Aorta (tissue), 5 donors: ENCODE data around the gene PIN4. TPM values are rescaled to one million over a fixed set of nuclear protein-coding genes. Genes with fewer than 3 reads are reported as not detected.
A peak's percentile ranks its signal among the peaks of the same experiment; 100 is the strongest.

Experiments used
- ATAC-seq: fragments of 200-7000 bp; cut with Tn5 transposase; one replicate; pipeline ENCODE4 v1.9.1; 2022; ENCODE audit warnings: moderate library complexity; ENCODE audit not compliant: low FRiP score
- DNase-seq, 2 donors: peaks; one replicate each; pipeline ENCODE4 v3.0.0-alpha.2; 2020
- H3K27ac ChIP-seq, 2 donors: one replicate each; pipeline ENCODE4 v1.5.1; 2013; ENCODE audit warnings: low read length in 2 of 2, mild to moderate bottlenecking in 2 of 2, moderate library complexity in 2 of 2, control low read depth in 1 of 2, inconsistent platforms in 1 of 2, low read depth in 1 of 2
- H3K27me3 ChIP-seq, 2 donors: one replicate each; pipeline ENCODE4 v1.6.1; 2013; ENCODE audit warnings: control low read depth in 1 of 2, low read length in 1 of 2, mild to moderate bottlenecking in 1 of 2, moderate library complexity in 1 of 2; ENCODE audit not compliant: insufficient read depth in 2 of 2, control insufficient read depth in 1 of 2
- H3K36me3 ChIP-seq, 2 donors: one replicate each; pipeline ENCODE4 v1.6.1; 2013; ENCODE audit warnings: control low read depth in 1 of 2, low read length in 1 of 2, mild to moderate bottlenecking in 1 of 2; ENCODE audit not compliant: insufficient read depth in 2 of 2, control insufficient read depth in 1 of 2
- H3K4me1 ChIP-seq, 2 donors: one replicate each; pipeline ENCODE4 v1.6.1; 2013; ENCODE audit warnings: low read length in 2 of 2, control low read depth in 1 of 2, mild to moderate bottlenecking in 1 of 2, moderate library complexity in 1 of 2; ENCODE audit not compliant: insufficient read depth in 2 of 2, control insufficient read depth in 1 of 2
- H3K4me3 ChIP-seq, 2 donors: one replicate each; pipeline ENCODE4 v1.5.1; 2013; ENCODE audit warnings: low read length in 2 of 2, control low read depth in 1 of 2, mild to moderate bottlenecking in 1 of 2
- H3K9me3 ChIP-seq: one replicate; pipeline ENCODE4 v1.6.1; 2013; ENCODE audit warnings: mild to moderate bottlenecking, low read length; ENCODE audit not compliant: control insufficient read depth
- WGBS, 2 donors: extraction: QIAGEN DNeasy Blood & Tissue Kit; methylation state at CpG; one replicate each; pipeline ENCODE4 v1.1.7; 2013; 5-methylcytosine and 5-hydroxymethylcytosine counted together
- intact Hi-C, 2 donors: fragments of 100-400 bp; cut with DNase I; formaldehyde crosslinking; loops; one replicate each; pipeline versions ENCODE4 v1.14.2 to v1.15.0; 2022
- long read RNA-seq, 2 donors: library from polyadenylated mRNA; unstranded; transcript quantifications; one replicate each; pipeline ENCODE4 v2.0.0, GENCODE V29; 2020 to 2021
- polyA plus RNA-seq, 2 donors: library from polyadenylated mRNA; stranded (reverse); fragments of 200-250 nt; gene quantifications; one replicate each; pipeline ENCODE4 v1.2.3, GENCODE V29; 2013
- total RNA-seq, 2 donors: library from RNA; stranded (reverse); fragmentation: NEBNext Ultra II Directional; extraction: Animal tissue kit (Norgen Biotek cat#: 25700); gene quantifications; one replicate each; pipeline ENCODE4 v1.2.1, GENCODE V29; 2021
- donor health status: healthy with polysubstance abuse.
- donor health status: Bipolar disorder and iron deficiency.
- donor health status: DM: no; HTN: no; CAD: no.
- donor health status: DM: no; HTN: no; CAD: no.
- donor health status: DM: yes; HTN: yes; CAD: no.

The PIN4 gene
- total RNA-seq (1 to 10 TPM; 6.9 to 7.4 TPM), polyA plus RNA-seq (10 to 100 TPM; 19.7 to 21.4 TPM)
- long read RNA-seq, donor 1, transcript PIN4-203 (4 exons, 1,321 nt): major isoform, 7 of 15 reads
- long read RNA-seq, donor 1, partial matches to known transcripts: 0 of 15 reads
- long read RNA-seq, donor 1, other reads (novel, unspliced or antisense): 6 of 15 reads
- long read RNA-seq, donor 2, partial matches to known transcripts: 1 of 13 reads
- long read RNA-seq, donor 2, other reads (novel, unspliced or antisense): 7 of 13 reads

- ATAC-seq (peak; percentile 97), DNase-seq (peak; percentile 92 to 94)
- no peaks in the 10 kb centered on the region for H3K4me1 ChIP-seq
- no peaks in the 10 kb centered on the region for H3K36me3 ChIP-seq
- H3K4me3 ChIP-seq: peak within 1 kb of the TSS; percentile 67 to 84
- no peaks in the 10 kb centered on the region for H3K9me3 ChIP-seq
- intact Hi-C loops: no loop called here
- WGBS, 2 donors: 0 to 17% methylated on average over 46 of the region's 46 CpGs
- H3K27me3 ChIP-seq: no peaks in the 10 kb centered on the region
- H3K27ac ChIP-seq: peak within 1 kb of the TSS in 1 of 2 donors; percentile 85
Measured at GRCh38 chrX:72181178-72182125, at the start of gene PIN4. PIN4 (plus strand) TSS chrX:72181757; CDS start chrX:72181786, 29 bp downstream.

GRCh38 chrX:72132456-72132855, 49.1 kb upstream of the PIN4 start:
- 78 to 87% methylated on average over 3 of the region's 3 CpGs for WGBS, 2 donors
- intact Hi-C loops: no loop called here
- DNase-seq (no peak), ATAC-seq (no peak)
- no peaks in the 10 kb centered on the region for H3K27me3 ChIP-seq
- no peaks in the 10 kb centered on the region for H3K9me3 ChIP-seq
- no peaks in the 10 kb centered on the region for H3K4me1 ChIP-seq
- no peak overlapping the region for H3K4me3 ChIP-seq
- no peak overlapping the region for H3K27ac ChIP-seq
- H3K36me3 ChIP-seq: no peaks in the 10 kb centered on the region

GRCh38 chrX:72133851-72134546, 47.6 kb upstream of the PIN4 start:
- Histone ChIP-seq H3K27ac (no peak overlapping the region), H3K36me3 (peaks cover 0 to 4% of the 10 kb centered on the region in 2 donors), H3K4me1 (no peaks in the 10 kb centered on the region), H3K27me3 (no peaks in the 10 kb centered on the region), H3K4me3 (no peak overlapping the region), H3K9me3 (no peaks in the 10 kb centered on the region)
- intact Hi-C loops: no loop called here
- 82 to 89% methylated on average over 11 of the region's 11 CpGs for WGBS, 2 donors
- no peak for DNase-seq
- ATAC-seq: no peak

- no peak for ATAC-seq
- H3K36me3 ChIP-seq: peaks cover 0 to 5% of the 10 kb centered on the region in 2 donors
- WGBS, 2 donors: 74 to 78% methylated on average over 9 of the region's 9 CpGs
- no peak overlapping the region for H3K27ac ChIP-seq
- intact Hi-C loops: no loop called here
- no peaks in the 10 kb centered on the region for H3K4me1 ChIP-seq
- no peaks in the 10 kb centered on the region for H3K9me3 ChIP-seq
- H3K4me3 ChIP-seq: no peak overlapping the region
- DNase-seq: no peak
- no peaks in the 10 kb centered on the region for H3K27me3 ChIP-seq
Measured at GRCh38 chrX:72137846-72138495, 43.6 kb upstream of the PIN4 start.

- Histone ChIP-seq H3K27ac (no peak overlapping the region), H3K27me3 (no peaks in the 10 kb centered on the region), H3K36me3 (peaks cover 0 to 5% of the 10 kb centered on the region in 2 donors), H3K4me1 (no peaks in the 10 kb centered on the region), H3K9me3 (no peaks in the 10 kb centered on the region), H3K4me3 (no peak overlapping the region)
- 88 to 93% methylated on average over 8 of the region's 8 CpGs for WGBS, 2 donors
- DNase-seq (no peak), ATAC-seq (no peak)
- intact Hi-C loops: no loop called here
Measured at GRCh38 chrX:72139538-72139937, 42.0 kb upstream of the PIN4 start.

- Histone ChIP-seq H3K27me3 (no peaks in the 10 kb centered on the region), H3K4me1 (no peaks in the 10 kb centered on the region), H3K27ac (no peak overlapping the region), H3K36me3 (peaks cover 0 to 5% of the 10 kb centered on the region in 2 donors), H3K9me3 (no peaks in the 10 kb centered on the region), H3K4me3 (no peak overlapping the region)
- DNase-seq: no peak
- WGBS, 2 donors: 66 to 87% methylated on average over 4 of the region's 4 CpGs
- intact Hi-C loops: no loop called here
- ATAC-seq: no peak
Measured at GRCh38 chrX:72141372-72142004, 40.1 kb upstream of the PIN4 start.

GRCh38 chrX:72142094-72142793, 39.3 kb upstream of the PIN4 start:
- Histone ChIP-seq H3K27me3 (no peaks in the 10 kb centered on the region), H3K9me3 (no peaks in the 10 kb centered on the region), H3K36me3 (peaks cover 0 to 5% of the 10 kb centered on the region in 2 donors), H3K4me3 (no peak overlapping the region), H3K4me1 (no peaks in the 10 kb centered on the region), H3K27ac (no peak overlapping the region)
- 63 to 80% methylated on average over 8 of the region's 8 CpGs for WGBS, 2 donors
- ATAC-seq (no peak), DNase-seq (no peak)
- intact Hi-C loops: no loop called here
